Osteoblast (primary cell): ENCODE measurements around the gene DNAJC12. TPM values are rescaled to one million over a fixed set of nuclear protein-coding genes. Genes with fewer than 3 reads are reported as not detected.
"Not testable (repeated sequence)": the region's sequence is repeated elsewhere in the genome, so short reads cannot be mapped to it uniquely, and the experiment has no call there.

Source experiments
- DNase-seq: peaks from one replicate; pipeline ENCODE4 v3.0.0; 2011; ENCODE audit warnings: low spot score, mixed read lengths; ENCODE audit not compliant: insufficient read length; ENCODE audit errors: missing footprints
- H2AFZ ChIP-seq: 2 replicates; pipeline ENCODE4 v1.6.0; 2011; ENCODE audit warnings: mild to moderate bottlenecking, low read length
- H3K27ac ChIP-seq: 2 replicates; pipeline ENCODE4 v1.5.1; 2011; ENCODE audit warnings: mild to moderate bottlenecking, low read depth, low read length, moderate library complexity
- H3K27me3 ChIP-seq: 2 replicates; pipeline ENCODE4 v1.6.0; 2012; ENCODE audit warnings: mild to moderate bottlenecking, control low read depth, inconsistent platforms, low read length, moderate library complexity; ENCODE audit not compliant: insufficient read depth
- H3K36me3 ChIP-seq: 2 replicates; pipeline ENCODE4 v1.5.1; 2011; ENCODE audit warnings: mild to moderate bottlenecking, low read length, control low read depth, moderate library complexity; ENCODE audit not compliant: insufficient read depth
- H3K4me1 ChIP-seq: 2 replicates; pipeline ENCODE4 v1.5.1; 2011; ENCODE audit warnings: mild to moderate bottlenecking, low read length, control low read depth, moderate library complexity; ENCODE audit not compliant: insufficient read depth
- H3K4me2 ChIP-seq: 2 replicates; pipeline ENCODE4 v1.6.0; 2011; ENCODE audit warnings: mild to moderate bottlenecking, low read length; ENCODE audit not compliant: insufficient read depth
- H3K4me3 ChIP-seq: fragments of 200-600 bp; sonication (generic); 3 replicates; pipeline ENCODE4 v1.5.1; 2012; ENCODE audit warnings: mild to moderate bottlenecking, low read length, inconsistent platforms; ENCODE audit not compliant: insufficient read depth
- H3K79me2 ChIP-seq: 2 replicates; pipeline ENCODE4 v1.6.0; 2012; ENCODE audit warnings: mild to moderate bottlenecking, low read length, control low read depth, inconsistent platforms; ENCODE audit not compliant: insufficient read depth
- H3K9me3 ChIP-seq: 2 replicates; pipeline ENCODE4 v1.5.1; 2011; ENCODE audit warnings: low read depth, low read length, control low read depth
- H4K20me1 ChIP-seq: 2 replicates; pipeline ENCODE4 v1.6.0; 2012; ENCODE audit warnings: mild to moderate bottlenecking, low read length, control low read depth; ENCODE audit not compliant: insufficient read depth
- CTCF ChIP-seq: IDR thresholded peaks from 2 replicates; pipeline ENCODE4 v1.5.1; 2011; ENCODE audit warnings: mild to moderate bottlenecking, low read depth, low read length, moderate library complexity; ENCODE audit errors: extremely low read depth
- small RNA-seq: library from RNA; depleted of rRNA; stranded (forward); fragments of <200 nt; gene quantifications from one replicate; pipeline ENCODE3, GENCODE V24; 2012
- total RNA-seq: library from RNA; depleted of rRNA; stranded (reverse); fragments of >200 nt; gene quantifications from 2 replicates; pipeline ENCODE4 v1.2.3, GENCODE V29; 2012

The DNAJC12 gene
- total RNA-seq, 1 donor: 4.0 TPM

- H3K4me3 ChIP-seq: peak overlapping the region; percentile 97
- H3K79me2 ChIP-seq: no peaks in the 10 kb centered on the region
- no peaks in the 10 kb centered on the region for H3K27me3 ChIP-seq
- no peaks in the 10 kb centered on the region for H3K36me3 ChIP-seq
- H3K4me1 ChIP-seq: no peaks in the 10 kb centered on the region
- peak overlapping the region; percentile 96 for H3K4me2 ChIP-seq
- no peak overlapping the region for H3K27ac ChIP-seq
- H3K9me3 ChIP-seq: no peaks in the 10 kb centered on the region
- H2AFZ ChIP-seq: peak overlapping the region; percentile 97
- TF ChIP-seq CTCF: no peak
- H4K20me1 ChIP-seq: no peaks in the 10 kb centered on the region
- DNase-seq: peak; percentile 88
Observed at GRCh38 chr10:67763499-67764011, 74.4 kb downstream of the DNAJC12 start.

GRCh38 chr10:67762567-67762966 is 75.4 kb downstream of the DNAJC12 start:
- not testable (repeated sequence) for H4K20me1 ChIP-seq, H3K79me2 ChIP-seq, H3K4me3 ChIP-seq, H2AFZ ChIP-seq, H3K27ac ChIP-seq, H3K4me1 ChIP-seq, H3K9me3 ChIP-seq, DNase-seq, H3K27me3 ChIP-seq, H3K4me2 ChIP-seq, H3K36me3 ChIP-seq

GRCh38 chr10:67760272-67760671 is 77.7 kb downstream of the DNAJC12 start:
- no peak overlapping the region for H2AFZ ChIP-seq
- no peak overlapping the region for H3K27ac ChIP-seq
- no peaks in the 10 kb centered on the region for H3K4me1 ChIP-seq
- H3K27me3 ChIP-seq: no peaks in the 10 kb centered on the region
- H3K9me3 ChIP-seq: no peaks in the 10 kb centered on the region
- no peaks in the 10 kb centered on the region for H3K79me2 ChIP-seq
- H3K4me2 ChIP-seq: no peak overlapping the region
- no peak for DNase-seq
- H4K20me1 ChIP-seq: no peaks in the 10 kb centered on the region
- H3K36me3 ChIP-seq: no peaks in the 10 kb centered on the region
- no peak overlapping the region for H3K4me3 ChIP-seq
- no peak for TF ChIP-seq CTCF

Small RNAs within 50 kb of the gene (small RNA-seq; reads per million reads assigned to genes)
- gene RN7SL394P (not detected), gene RNU6-1250P (not detected), gene RNU6-523P (not detected)

Other genes starting within 250 kb of the DNAJC12 start
- not detected in 2 replicates for gene CTNNA3, start 142.0 kb downstream of the DNAJC12 start, total RNA-seq
- 19.9 and 20.3 TPM in 2 replicates for gene SIRT1, start 46.5 kb upstream of the DNAJC12 start, total RNA-seq
- gene HERC4, start 237.1 kb upstream of the DNAJC12 start, total RNA-seq: 106 and 125 TPM in 2 replicates